ENCODE data around the gene KIF3A.

Gene KIF3A

GRCh38 chr5:132658381-132659302 is 78.7 kb downstream of the KIF3A start:
- Histone ChIP-seq H3K4me2 (ENCODE audit: insufficient read depth, low read length) (no peak overlapping the region), H2AFZ (ENCODE audit: low read depth, low read length) (no peak overlapping the region), H3K4me1 (ENCODE audit: insufficient read depth, low read length) (0 out of 2 replicates have a peak, but pooled peaks cover 3% of the 10 kb centered on the region), H3K27ac (ENCODE audit: low read length) (no peak overlapping the region), H3K9ac (ENCODE audit: low read depth, low read length) (no peak overlapping the region), H3K4me3 (ENCODE audit: low read depth in 1 of 2, low read length in 2 of 2) (no peak overlapping the region), H4K20me1 (ENCODE audit: insufficient read depth, low read length) (no peaks in the 10 kb centered on the region), H3K79me2 (ENCODE audit: insufficient read depth, low read length) (no peaks in the 10 kb centered on the region), H3K27me3 (ENCODE audit: insufficient read depth, low read length, poor library complexity) (no peaks in the 10 kb centered on the region), H3K36me3 (ENCODE audit: insufficient read depth, low read length) (no peaks in the 10 kb centered on the region), H3K9me3 (ENCODE audit: insufficient read depth, low read length, severe bottlenecking) (no peaks in the 10 kb centered on the region)
- TF ChIP-seq, protein P1, sequence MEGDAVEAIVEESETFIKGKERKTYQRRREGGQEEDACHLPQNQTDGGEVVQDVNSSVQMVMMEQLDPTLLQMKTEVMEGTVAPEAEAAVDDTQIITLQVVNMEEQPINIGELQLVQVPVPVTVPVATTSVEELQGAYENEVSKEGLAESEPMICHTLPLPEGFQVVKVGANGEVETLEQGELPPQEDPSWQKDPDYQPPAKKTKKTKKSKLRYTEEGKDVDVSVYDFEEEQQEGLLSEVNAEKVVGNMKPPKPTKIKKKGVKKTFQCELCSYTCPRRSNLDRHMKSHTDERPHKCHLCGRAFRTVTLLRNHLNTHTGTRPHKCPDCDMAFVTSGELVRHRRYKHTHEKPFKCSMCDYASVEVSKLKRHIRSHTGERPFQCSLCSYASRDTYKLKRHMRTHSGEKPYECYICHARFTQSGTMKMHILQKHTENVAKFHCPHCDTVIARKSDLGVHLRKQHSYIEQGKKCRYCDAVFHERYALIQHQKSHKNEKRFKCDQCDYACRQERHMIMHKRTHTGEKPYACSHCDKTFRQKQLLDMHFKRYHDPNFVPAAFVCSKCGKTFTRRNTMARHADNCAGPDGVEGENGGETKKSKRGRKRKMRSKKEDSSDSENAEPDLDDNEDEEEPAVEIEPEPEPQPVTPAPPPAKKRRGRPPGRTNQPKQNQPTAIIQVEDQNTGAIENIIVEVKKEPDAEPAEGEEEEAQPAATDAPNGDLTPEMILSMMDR (IDR thresholded peaks at IDR 0.05; ENCODE audit: borderline replicate concordance, extremely low read depth, low read length, poor library complexity, severe bottlenecking): no peak
- no peak for TF ChIP-seq EZH2 (IDR thresholded peaks at IDR 0.05; ENCODE audit: borderline replicate concordance, low read depth, low read length, severe bottlenecking)
- DNase-seq (no peak), ATAC-seq (ENCODE audit: insufficient read depth, low read depth) (no peak)

GRCh38 chr5:132657676-132658380 is 79.5 kb downstream of the KIF3A start, which contains the start of gene IL13:
Gene IL13, plus strand, starts transcription at chr5:132658173. Its CDS starts 14 bp downstream, at chr5:132658187.
- DNase-seq: no peak
- no peaks in the 10 kb centered on the region for H3K9me3 ChIP-seq (ENCODE audit: insufficient read depth, low read length, severe bottlenecking)
- H3K4me3 ChIP-seq (ENCODE audit: low read depth in 1 of 2, low read length in 2 of 2): no peak within 1 kb of the TSS
- no peaks in the 10 kb centered on the region for H4K20me1 ChIP-seq (ENCODE audit: insufficient read depth, low read length)
- 0 out of 2 replicates have a peak, but pooled peaks cover under 1% of the 10 kb centered on the region for H3K4me1 ChIP-seq (ENCODE audit: insufficient read depth, low read length)
- H2AFZ ChIP-seq (ENCODE audit: low read depth, low read length): no peak within 1 kb of the TSS
- no peaks in the 10 kb centered on the region for H3K36me3 ChIP-seq (ENCODE audit: insufficient read depth, low read length)
- H3K27ac ChIP-seq (ENCODE audit: low read length): no peak within 1 kb of the TSS
- ATAC-seq (ENCODE audit: insufficient read depth, low read depth): no peak
- no peak within 1 kb of the TSS for H3K9ac ChIP-seq (ENCODE audit: low read depth, low read length)
- H3K79me2 ChIP-seq (ENCODE audit: insufficient read depth, low read length): no peaks in the 10 kb centered on the region
- no peak within 1 kb of the TSS for H3K4me2 ChIP-seq (ENCODE audit: insufficient read depth, low read length)
- H3K27me3 ChIP-seq (ENCODE audit: insufficient read depth, low read length, poor library complexity): no peaks in the 10 kb centered on the region
- TF ChIP-seq, protein P1 (IDR thresholded peaks at IDR 0.05; ENCODE audit: borderline replicate concordance, extremely low read depth, low read length, poor library complexity, severe bottlenecking): no peak
- no peak for TF ChIP-seq EZH2 (IDR thresholded peaks at IDR 0.05; ENCODE audit: borderline replicate concordance, low read depth, low read length, severe bottlenecking)

DNA sequence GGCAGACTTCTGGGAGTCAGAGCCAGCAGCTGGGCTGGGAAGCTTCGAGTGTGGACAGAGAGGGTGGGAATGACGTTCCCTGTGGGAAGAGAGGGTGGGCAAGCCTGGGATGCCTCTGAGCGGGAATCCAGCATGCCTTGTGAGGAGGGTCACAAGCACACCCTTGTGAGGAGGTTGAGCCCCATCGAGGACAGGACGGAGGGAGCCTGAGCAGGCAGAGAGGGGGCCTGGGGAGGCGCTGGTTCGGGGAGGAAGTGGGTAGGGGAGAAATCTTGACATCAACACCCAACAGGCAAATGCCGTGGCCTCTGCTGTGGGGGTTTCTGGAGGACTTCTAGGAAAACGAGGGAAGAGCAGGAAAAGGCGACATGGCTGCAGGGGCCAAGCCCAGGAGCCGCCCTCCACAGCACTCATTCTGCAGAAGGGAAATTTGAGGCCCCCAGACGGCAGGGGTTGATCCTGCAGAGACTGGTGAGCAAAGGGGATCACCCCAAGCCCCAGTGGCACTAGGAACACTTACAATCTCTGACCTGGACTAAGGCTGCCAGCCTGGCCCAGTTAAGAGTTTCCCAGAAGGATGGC is 80.5 kb downstream of the KIF3A start:
- H3K27me3 ChIP-seq (ENCODE audit: insufficient read depth, low read length, poor library complexity): no peaks in the 10 kb centered on the region
- H3K79me2 ChIP-seq (ENCODE audit: insufficient read depth, low read length): no peaks in the 10 kb centered on the region
- no peaks in the 10 kb centered on the region for H3K36me3 ChIP-seq (ENCODE audit: insufficient read depth, low read length)
- H3K4me2 ChIP-seq (ENCODE audit: insufficient read depth, low read length): no peak overlapping the region
- H3K9ac ChIP-seq (ENCODE audit: low read depth, low read length): no peak overlapping the region
- no peaks in the 10 kb centered on the region for H3K4me1 ChIP-seq (ENCODE audit: insufficient read depth, low read length)
- ATAC-seq (ENCODE audit: insufficient read depth, low read depth): no peak
- no peaks in the 10 kb centered on the region for H3K9me3 ChIP-seq (ENCODE audit: insufficient read depth, low read length, severe bottlenecking)
- H3K27ac ChIP-seq (ENCODE audit: low read length): no peak overlapping the region
- no peaks in the 10 kb centered on the region for H4K20me1 ChIP-seq (ENCODE audit: insufficient read depth, low read length)
- no peak for DNase-seq
- no peak for TF ChIP-seq EZH2 (IDR thresholded peaks at IDR 0.05; ENCODE audit: borderline replicate concordance, low read depth, low read length, severe bottlenecking)
- TF ChIP-seq, protein P1 (IDR thresholded peaks at IDR 0.05; ENCODE audit: borderline replicate concordance, extremely low read depth, low read length, poor library complexity, severe bottlenecking): no peak
- no peak overlapping the region for H3K4me3 ChIP-seq (ENCODE audit: low read depth in 1 of 2, low read length in 2 of 2)
- no peak overlapping the region for H2AFZ ChIP-seq (ENCODE audit: low read depth, low read length)
